GM10248 (cell line): ENCODE measurements around the gene OSBPL1A.

Experiments
- CTCF ChIA-PET: fragments of 300-600 bp; sonication (Branson Sonifier 250); formaldehyde crosslinking; extraction: SDS; loops from one replicate; lab custom pipeline; 2021; ENCODE audit warnings: antibody characterized with exemption; lab: Yijun Ruan, JAX
- POLR2A ChIA-PET: fragments of 350-650 bp; sonication (Branson Sonifier 250); formaldehyde crosslinking; extraction: SDS; loops from one replicate; lab custom pipeline; 2020; ENCODE audit warnings: antibody characterized with exemption; lab: Yijun Ruan, JAX
- DNase-seq: peaks from one replicate; pipeline ENCODE4 v3.0.0; 2012; ENCODE audit errors: extremely low spot score
- CTCF ChIP-seq: IDR thresholded peaks from 2 replicates; pipeline ENCODE4 v1.5.1; 2012; ENCODE audit warnings: mild to moderate bottlenecking, low read depth; ENCODE audit errors: extremely low read depth, missing control alignments, control extremely low read depth

The OSBPL1A gene

DNA sequence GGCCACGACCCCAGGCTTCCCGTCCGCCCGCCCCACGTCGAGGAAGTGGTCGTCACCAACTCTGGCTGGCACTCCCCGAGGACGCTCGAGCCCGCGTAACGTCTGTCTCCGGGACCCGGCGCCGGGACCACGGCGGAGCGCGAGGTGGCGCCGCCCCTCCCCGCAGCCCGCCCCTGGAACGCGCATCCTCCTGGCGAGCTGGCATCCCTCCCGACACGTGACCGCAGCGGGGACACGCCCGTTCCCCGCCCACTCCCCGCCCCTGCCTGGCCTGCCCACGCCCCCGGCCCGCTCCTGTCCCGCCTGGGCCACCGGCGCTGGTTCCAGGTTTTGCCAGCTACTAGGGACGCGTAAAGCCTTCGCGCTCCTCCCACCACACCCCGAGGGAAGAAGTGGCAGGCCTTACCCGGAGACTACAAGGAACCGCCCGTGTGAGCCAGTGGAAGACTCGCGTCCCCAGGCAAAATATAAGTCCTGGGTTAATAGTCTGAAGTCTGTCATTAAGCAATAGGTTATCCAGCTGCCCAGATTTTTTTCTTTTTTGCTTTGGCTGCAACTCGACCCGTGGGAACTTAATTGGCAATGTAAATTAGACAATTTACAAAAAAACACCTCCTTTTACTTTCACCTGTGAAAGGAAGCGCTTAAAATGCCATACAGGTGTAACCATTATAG, at the start of gene OSBPL1A:
TSS of gene OSBPL1A (minus strand) at position 131 of the 675 bp plus-strand sequence. CDS start 20,291 bp downstream, outside the sequence.
- peak; percentile 30 for DNase-seq
- ChIA-PET POLR2A (no interaction called here), CTCF (no interaction called here)
- TF ChIP-seq CTCF: no peak

GRCh38 chr18:24446953-24447538, 49.4 kb upstream of the OSBPL1A start:
- ChIA-PET CTCF (interaction anchor here (1.1 to 2.2 kb wide), 4 partner anchors 12 to 86 kb away, joined by 3 to 11 read pairs (median 4); no protein-coding TSS in a partner anchor), POLR2A (no interaction called here)
- no peak for TF ChIP-seq CTCF
- no peak for DNase-seq

GRCh38 chr18:24446453-24446852, 48.8 kb upstream of the OSBPL1A start:
- DNase-seq: no peak
- POLR2A ChIA-PET: no interaction called here
- TF ChIP-seq CTCF: no peak
- CTCF ChIA-PET: interaction anchor here (1.1 to 2.2 kb wide), 4 partner anchors 11 to 86 kb away, joined by 3 to 11 read pairs (median 4); no protein-coding TSS in a partner anchor

- POLR2A ChIA-PET: no interaction called here
- CTCF ChIA-PET: interaction anchor here (0.9 to 1.5 kb wide), 4 partner anchors 9 to 30 kb away, joined by 3 to 4 read pairs (median 3); partner anchors contain the start of gene IMPACT
- no peak for TF ChIP-seq CTCF
- DNase-seq: no peak
Observed at GRCh38 chr18:24443870-24444269, 46.2 kb upstream of the OSBPL1A start.

DNA sequence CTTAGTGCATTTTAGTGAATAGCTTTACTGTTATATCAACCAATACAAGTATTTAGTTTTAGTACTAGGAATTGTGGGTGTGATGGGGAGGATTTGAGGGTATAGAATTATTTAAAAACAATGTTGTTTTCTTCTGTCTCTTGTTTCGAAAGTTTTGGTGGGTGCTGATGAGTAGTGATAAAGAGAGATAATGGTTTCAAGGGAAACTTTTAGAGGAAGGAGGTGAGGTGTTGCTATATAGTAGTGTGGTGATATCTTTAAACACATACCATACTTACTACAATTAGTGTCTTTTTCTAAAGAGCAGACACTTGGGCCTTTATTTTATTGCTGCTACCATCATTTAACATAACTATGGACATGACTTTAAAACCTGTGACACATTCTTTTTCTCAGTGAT, 39.3 kb upstream of the OSBPL1A start:
- DNase-seq: no peak
- TF ChIP-seq CTCF: no peak
- POLR2A ChIA-PET: no interaction called here
- CTCF ChIA-PET: interaction anchor here (1.8 kb wide), 1 partner anchor 52 kb away, joined by 6 read pairs; no protein-coding TSS in a partner anchor

GRCh38 chr18:24432618-24433017, 35.0 kb upstream of the OSBPL1A start:
- CTCF ChIA-PET: interaction anchor here (1.3 kb wide), 1 partner anchor 10 kb away, joined by 4 read pairs; no protein-coding TSS in a partner anchor

More at GRCh38 chr18:24432618-24433017, 35.0 kb upstream of the OSBPL1A start:
- POLR2A ChIA-PET: no interaction called here
- no peak for TF ChIP-seq CTCF
- DNase-seq: no peak
